Measurements from ENCODE around the gene TRRAP. TPM values are rescaled to one million over a fixed set of nuclear protein-coding genes. Genes with fewer than 3 reads are reported as not detected.
"Not testable (repeated sequence)": the region's sequence is repeated elsewhere in the genome, so short reads cannot be mapped to it uniquely, and the experiment has no call there.

TRRAP gene
- total RNA-seq, 1 experiment from 2014 or later, result 11.9 TPM

- in situ Hi-C loops (cut with HindIII; ENCODE audit: low pct_unique_long_range_greater_than_20kb, low sequenced_read_pairs), result no loop called here
- no peak for DNase-seq (ENCODE audit: low read depth, low spot score)
Measured at GRCh38 chr7:98862716-98863420, 15.5 kb upstream of the TRRAP start.

DNA sequence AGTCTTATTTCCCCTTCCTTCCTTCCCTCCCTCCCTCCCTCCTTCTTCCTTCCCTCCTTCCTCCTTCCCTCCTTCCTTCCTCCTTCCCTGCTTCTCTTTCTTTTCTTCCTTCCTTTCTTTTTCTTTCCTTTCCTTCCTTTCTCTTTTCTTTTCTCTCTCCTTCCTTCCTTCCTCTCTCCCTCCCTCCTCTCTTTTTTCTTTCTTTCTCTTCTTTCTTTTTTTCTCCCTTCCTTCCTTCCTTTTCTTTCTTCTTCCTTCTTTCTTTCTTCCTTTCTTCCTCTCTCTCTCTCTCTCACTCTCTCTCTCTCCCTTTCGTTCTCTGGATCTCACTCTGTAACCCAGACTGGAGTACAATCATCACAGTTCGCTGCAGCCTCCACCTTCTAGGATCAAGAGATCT, 14.7 kb upstream of the TRRAP start:
- in situ Hi-C loops (cut with HindIII; ENCODE audit: low pct_unique_long_range_greater_than_20kb, low sequenced_read_pairs), result no loop called here
- DNase-seq (ENCODE audit: low read depth, low spot score), result no peak

DNA sequence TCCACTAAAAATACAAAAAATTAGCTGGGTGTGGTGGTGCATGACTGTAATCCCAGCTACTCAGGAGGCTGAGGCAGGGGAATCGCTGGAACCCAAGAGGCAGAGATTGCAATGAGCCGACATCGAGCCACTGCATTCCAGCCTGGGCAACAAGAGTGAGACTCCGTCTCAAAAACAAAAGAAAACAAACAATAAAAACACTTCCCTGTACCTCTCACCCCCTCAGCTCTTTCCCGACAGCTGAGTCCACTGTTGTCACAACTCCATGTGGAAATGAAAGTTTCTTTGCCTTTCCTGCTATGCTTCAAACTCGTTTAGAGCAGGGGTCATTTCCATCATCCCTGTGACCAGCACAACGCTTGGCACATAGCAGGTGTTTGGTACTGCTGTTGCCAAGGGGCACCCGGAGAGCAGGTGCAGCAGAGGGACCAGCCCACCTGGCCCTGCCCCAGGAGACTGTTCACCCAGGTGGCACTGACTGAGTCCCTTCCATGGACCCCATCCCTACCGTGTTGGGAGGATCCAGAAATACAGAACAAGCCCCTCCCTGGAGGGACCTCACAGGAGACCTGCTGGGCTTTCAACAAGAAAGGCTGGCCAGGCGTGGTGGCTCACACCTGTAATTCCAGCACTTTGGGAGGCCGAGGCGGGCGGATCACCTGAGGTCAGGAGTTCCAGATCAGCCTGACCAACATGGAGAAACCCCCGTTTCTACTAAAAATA, 13.4 kb upstream of the TRRAP start:
- in situ Hi-C loops (cut with HindIII; ENCODE audit: low pct_unique_long_range_greater_than_20kb, low sequenced_read_pairs), result no loop called here

GRCh38 chr7:98866351-98866750, 12.0 kb upstream of the TRRAP start:
- no peak for DNase-seq (ENCODE audit: low read depth, low spot score)
- in situ Hi-C loops (cut with HindIII; ENCODE audit: low pct_unique_long_range_greater_than_20kb, low sequenced_read_pairs), result no loop called here

More for the DNA sequence above, 13.4 kb upstream of the TRRAP start:
- DNase-seq (ENCODE audit: low read depth, low spot score), result no peak

- DNase-seq (ENCODE audit: low read depth, low spot score), result no peak
- in situ Hi-C loops (cut with HindIII; ENCODE audit: low pct_unique_long_range_greater_than_20kb, low sequenced_read_pairs), result no loop called here
Measured at GRCh38 chr7:98866765-98867164, 11.6 kb upstream of the TRRAP start.

DNA sequence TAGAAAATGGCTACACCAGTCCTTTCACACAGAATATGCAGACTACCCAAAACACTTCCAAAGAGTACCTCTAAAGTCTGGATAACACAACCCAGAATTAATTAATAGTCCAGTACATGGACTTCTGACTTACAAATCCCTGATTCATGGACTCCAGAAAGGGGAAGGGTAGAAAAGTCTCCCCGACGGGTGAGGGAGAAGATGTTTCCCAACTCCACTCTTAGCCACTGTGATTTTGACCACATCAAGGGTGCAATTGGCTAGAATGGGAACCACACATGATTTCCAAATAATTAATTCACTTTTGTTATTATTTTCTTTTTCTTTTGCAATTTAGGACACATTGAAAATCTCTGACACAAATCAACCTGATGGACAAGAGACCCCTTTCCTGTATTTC, 9.9 kb upstream of the TRRAP start:
- in situ Hi-C loops (cut with HindIII; ENCODE audit: low pct_unique_long_range_greater_than_20kb, low sequenced_read_pairs), result no loop called here
- no peak for DNase-seq (ENCODE audit: low read depth, low spot score)

DNA sequence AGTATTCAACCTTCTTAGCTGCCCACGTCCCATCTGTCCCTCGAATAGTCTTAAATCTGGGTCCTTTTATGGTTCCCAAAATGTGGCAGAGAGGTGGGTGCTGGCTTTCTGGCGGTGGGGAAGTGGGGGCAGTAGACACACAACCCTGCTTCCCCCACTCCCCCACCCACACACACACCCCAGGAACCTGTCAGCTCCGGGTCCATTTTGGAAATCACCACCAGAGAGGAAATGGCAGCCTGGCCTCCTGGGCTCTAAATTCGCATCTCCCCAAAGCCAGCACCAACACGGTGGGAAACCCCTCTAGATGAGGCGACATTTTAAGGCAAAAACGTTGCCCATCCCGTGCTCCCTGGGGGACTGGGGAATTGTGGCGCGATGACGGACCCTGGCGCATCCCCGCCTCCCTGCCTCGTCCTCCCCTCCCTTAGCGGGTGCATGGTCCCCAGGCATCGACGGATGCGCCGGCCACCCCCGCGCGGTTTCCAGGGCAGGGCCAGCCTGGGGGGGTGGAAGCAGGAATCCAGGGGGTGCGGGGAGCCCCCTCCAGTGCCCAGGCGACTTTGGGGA, 9.2 kb upstream of the TRRAP start:
- in situ Hi-C loops (cut with HindIII; ENCODE audit: low pct_unique_long_range_greater_than_20kb, low sequenced_read_pairs), result no loop called here
- DNase-seq (ENCODE audit: low read depth, low spot score), result no peak

DNA sequence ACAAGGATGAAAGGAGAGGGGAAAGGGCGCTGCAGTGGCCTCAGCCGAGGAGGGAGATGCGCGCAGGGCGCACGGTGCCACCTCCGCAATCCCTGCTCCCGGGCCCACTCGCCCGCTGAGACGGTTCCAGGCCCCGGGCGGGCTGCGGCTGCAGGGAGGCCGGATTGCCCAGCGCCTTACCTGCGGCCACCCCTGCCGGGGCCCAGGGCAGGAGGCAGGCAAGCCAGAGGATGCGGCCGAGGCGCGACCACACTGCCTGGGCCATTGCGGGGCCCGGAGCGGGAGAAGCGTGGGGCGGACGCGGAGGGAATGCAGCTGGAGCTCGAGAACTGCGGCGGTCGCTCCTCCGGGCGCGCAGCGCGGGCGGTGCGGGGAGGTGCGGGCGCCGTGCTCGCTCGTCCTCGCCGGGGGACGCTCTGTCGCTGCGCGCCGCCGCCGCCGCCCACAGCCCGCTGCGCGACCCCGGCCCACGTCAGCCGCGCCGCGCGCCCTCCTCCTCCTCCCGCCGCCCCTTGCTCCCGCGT, 8.7 kb upstream of the TRRAP start, which contains the start of gene TMEM130:
Gene TMEM130, minus strand, starts transcription at position 418 of the 524 bp plus-strand sequence. Its CDS starts 153 bp downstream, at position 265.
- in situ Hi-C loops (cut with HindIII; ENCODE audit: low pct_unique_long_range_greater_than_20kb, low sequenced_read_pairs), result no loop called here
- DNase-seq (ENCODE audit: low read depth, low spot score), result no peak

DNA sequence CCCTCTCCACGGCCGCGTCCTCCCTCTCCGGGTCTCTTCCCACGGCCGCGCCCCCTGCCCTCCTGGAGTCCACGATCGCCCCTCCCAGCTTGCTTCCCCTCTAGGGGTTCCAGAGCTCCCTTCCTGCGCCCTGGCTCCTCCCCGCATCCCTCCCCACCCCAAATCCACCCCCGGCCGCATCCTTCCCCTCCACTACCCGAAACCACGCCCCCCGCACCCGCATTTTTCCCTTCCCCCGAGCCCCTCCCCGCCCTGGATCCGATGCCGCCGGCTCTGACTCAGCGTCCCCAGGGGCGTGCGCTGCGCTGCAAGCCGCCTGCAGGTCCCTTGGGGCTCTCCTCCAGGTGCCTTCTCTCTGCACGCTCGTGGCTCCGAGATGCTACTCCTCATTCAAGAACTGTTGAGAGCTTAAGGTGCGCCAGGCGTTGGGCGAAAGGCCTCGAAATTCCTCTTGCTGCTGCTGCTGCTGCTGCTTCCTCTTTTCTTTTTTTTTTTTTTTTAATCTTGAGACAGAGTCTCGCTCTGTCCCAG, 8.1 kb upstream of the TRRAP start:
- DNase-seq (ENCODE audit: low read depth, low spot score), result no peak
- in situ Hi-C loops (cut with HindIII; ENCODE audit: low pct_unique_long_range_greater_than_20kb, low sequenced_read_pairs), result no loop called here

GRCh38 chr7:98870807-98871491, 7.4 kb upstream of the TRRAP start:
- in situ Hi-C loops (cut with HindIII; ENCODE audit: low pct_unique_long_range_greater_than_20kb, low sequenced_read_pairs), result no loop called here
- no peak for DNase-seq (ENCODE audit: low read depth, low spot score)

DNA sequence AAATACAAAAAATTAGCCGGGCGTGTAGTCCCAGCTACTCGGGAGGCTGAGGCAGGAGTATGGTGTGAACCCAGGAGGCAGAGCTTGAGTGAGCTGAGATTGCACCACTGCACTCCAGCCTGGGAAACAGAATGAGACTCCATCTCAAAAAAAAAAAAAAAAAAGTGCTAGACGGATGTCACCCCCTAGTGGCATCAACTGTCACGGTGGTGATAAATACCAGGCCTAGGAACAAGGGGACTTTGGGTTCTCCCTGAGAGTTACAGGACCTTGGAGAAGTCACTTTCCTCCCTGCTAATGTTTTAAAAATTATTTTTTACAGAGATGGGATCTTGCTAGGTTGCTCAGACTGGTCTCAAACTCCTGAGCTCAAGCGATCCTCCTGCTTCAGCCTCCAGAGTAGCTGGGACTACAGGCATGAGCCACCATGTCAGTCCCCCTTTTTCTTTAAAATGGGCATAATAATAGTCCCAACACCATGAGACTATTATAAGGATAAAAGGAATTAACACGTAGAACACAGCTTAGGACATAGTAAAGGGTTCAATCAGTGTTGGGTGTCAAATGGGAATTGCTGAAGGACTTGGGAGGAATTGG, 5.9 kb upstream of the TRRAP start:
- in situ Hi-C loops (cut with HindIII; ENCODE audit: low pct_unique_long_range_greater_than_20kb, low sequenced_read_pairs), result no loop called here
- DNase-seq (ENCODE audit: low read depth, low spot score), result peak; percentile 34

DNA sequence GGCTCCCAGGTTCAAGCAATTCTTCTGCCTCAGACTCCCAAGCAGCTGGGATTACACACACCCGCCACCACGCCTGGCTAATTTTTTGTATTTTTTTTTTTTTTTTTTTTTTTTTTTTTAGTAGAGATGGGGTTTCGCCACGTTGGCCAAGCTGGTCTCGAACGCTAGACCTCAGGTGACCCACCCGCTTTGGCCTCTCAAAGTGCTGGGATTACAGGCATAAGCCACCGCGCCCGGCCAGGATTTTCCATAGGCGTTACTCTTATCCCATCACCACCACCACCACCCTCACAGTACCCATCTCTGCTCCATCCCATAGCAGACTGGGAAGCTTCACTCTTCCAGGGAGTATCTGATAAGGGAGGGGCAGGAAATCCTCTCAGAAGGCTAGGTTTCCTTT, 4.7 kb upstream of the TRRAP start:
- in situ Hi-C loops (cut with HindIII; ENCODE audit: low pct_unique_long_range_greater_than_20kb, low sequenced_read_pairs); DNase-seq (ENCODE audit: low read depth, low spot score): not testable (repeated sequence)

GRCh38 chr7:98874942-98875341, 3.4 kb upstream of the TRRAP start:
- in situ Hi-C loops (cut with HindIII; ENCODE audit: low pct_unique_long_range_greater_than_20kb, low sequenced_read_pairs), result no loop called here
- no peak for DNase-seq (ENCODE audit: low read depth, low spot score)

DNA sequence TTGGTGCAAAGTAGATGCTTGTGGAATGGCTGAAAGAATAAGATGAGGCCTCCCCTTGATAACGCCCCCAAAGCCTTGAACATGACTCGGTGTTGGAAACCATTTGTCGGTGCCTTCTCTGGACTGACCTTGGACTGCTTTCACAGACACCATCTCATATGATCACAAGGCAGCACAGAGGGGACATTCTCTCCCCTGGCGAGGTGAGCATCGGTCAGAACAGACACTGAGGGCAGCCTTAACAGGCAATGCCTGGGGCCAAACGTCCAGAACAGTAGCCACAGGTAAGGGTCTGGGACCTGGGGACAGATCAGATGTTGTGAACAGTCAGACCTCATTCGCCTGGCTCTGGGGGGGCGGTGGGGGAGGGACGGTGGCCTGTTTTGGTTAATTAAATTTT, 2.8 kb upstream of the TRRAP start:
- in situ Hi-C loops (cut with HindIII; ENCODE audit: low pct_unique_long_range_greater_than_20kb, low sequenced_read_pairs), result no loop called here
- DNase-seq (ENCODE audit: low read depth, low spot score), result no peak

- in situ Hi-C loops (cut with HindIII; ENCODE audit: low pct_unique_long_range_greater_than_20kb, low sequenced_read_pairs), result no loop called here
- DNase-seq (ENCODE audit: low read depth, low spot score), result no peak
Measured at GRCh38 chr7:98877146-98877545, 1.2 kb upstream of the TRRAP start.

DNA sequence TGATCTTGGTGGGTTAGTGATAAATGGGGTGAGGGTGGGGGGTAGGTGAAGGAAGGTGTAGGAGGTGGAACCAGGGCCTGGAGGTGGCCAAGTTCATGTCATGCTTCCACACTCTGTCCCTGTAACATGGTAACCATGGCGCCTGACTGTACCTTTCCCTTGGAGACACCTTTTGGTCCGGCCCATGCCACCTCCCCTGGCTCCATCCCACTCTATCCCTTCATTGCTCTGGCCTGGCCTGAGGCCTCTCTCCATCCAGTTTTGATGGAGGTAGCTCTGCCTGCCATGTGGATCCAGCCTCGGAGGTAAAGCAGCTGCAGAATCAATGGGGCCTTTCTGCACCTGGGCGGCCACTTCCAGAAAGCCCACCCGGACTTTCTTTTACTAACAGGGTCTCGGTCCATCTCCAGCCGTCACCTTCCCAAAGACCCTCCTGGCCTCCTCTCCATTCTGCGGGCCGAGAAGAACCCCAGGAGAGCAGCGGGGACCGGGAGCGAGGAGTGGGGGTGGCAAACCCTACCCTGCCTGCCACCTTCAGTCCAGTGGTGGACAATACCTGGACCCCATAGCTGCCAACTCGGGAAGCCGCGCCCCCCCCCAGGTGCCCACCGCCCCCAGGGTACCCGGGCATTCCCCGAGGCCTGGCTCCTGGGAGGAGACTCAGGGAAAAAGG, 504 bp upstream of the TRRAP start:
- in situ Hi-C loops (cut with HindIII; ENCODE audit: low pct_unique_long_range_greater_than_20kb, low sequenced_read_pairs), result no loop called here
- DNase-seq (ENCODE audit: low read depth, low spot score), result no peak
